Left forelimb (tissue), 1 donor: Measurements from ENCODE around the gene RTP2.
A peak's percentile ranks its signal among the peaks of the same experiment; 100 is the strongest.

ENCODE experiments used
- DNase-seq: peaks from one replicate; pipeline ENCODE4 v3.0.0-alpha.2; 2018; ENCODE audit warnings: low spot score

The RTP2 gene

GRCh38 chr3:187669675-187670504 lies 32.5 kb downstream of the RTP2 start, which contains the start of gene SST:
Gene SST (minus strand): TSS chr3:187670394. CDS start chr3:187670291, 103 bp downstream.
- DNase-seq = peak; percentile 67

- DNase-seq = no peak
These were observed 34.8 kb downstream of the RTP2 start for GRCh38 chr3:187667526-187667925.

DNA sequence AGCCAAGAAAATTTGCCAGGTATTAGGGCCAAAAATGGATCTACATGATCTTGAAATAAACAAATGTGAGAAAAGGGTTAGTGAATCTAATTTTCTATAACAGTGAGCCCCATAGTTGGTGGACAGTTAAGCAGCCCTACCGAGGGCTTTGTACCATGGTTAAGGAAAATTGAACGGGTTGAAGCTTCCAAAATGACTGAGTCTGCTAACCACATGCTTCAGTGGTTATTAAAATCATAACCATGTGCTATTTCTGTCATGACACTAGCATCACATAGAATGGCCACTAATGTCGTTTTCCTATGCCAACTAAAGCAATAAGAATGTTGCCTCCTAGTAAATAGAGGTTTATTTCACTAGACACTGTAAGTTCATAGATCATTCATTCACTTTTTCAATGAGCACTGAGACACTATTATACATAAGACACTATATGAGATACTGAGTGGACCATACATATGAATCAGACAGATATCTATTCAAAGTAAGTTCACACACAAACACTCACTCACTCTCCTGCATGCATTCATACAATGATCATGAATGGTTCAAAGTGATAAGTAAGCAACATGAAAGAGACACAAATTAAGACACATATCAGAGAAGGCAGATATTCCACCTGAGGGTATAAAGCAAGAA lies 36.5 kb downstream of the RTP2 start:
- DNase-seq = no peak

DNA sequence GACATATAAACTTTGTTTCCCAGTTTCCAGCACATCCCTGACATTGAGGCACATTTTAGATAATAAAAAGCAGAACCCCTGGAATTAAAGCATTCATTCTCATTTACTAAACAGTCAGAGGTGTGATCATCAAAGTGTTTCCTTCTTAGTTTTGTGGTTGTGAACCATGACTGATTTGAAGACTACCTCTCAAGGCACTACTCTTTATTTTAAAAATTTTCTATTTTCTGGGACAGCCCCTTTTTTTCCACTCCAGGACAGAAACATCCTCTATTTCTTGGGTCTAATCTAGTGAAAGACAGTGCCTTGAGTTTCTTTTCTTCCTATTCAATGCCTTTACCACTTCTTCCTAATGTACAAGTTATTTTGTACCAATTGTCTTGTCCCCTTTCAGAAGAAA lies 37.3 kb downstream of the RTP2 start:
- DNase-seq = no peak

- DNase-seq = no peak
These were observed 39.4 kb downstream of the RTP2 start for GRCh38 chr3:187662848-187663409.

- DNase-seq = no peak
These were observed 41.1 kb downstream of the RTP2 start for GRCh38 chr3:187661267-187661666.

DNA sequence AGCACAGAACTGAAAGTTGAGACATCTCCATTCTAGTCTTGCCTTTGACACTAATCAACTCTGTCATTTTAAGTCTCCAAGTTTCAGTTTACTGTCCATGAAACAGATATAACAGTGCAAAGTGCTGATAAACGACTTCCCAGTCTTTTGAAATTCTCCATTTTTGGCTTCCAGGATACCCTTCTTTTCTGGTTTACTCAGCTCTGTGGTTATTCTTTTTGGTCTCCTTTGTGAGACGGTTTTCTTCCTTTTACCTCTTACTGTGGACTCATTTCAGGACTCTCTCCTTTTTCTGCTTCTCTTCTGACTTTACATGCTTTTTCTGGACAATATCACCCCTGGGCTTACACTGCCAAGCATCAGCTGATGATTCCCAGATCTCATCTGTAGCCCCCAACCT lies 51.1 kb downstream of the RTP2 start:
- DNase-seq = no peak
